Neural crest cell (in vitro differentiated cells): ENCODE results near the gene KCNJ10. TPM values are rescaled to one million over a fixed set of nuclear protein-coding genes. Genes with fewer than 3 reads are reported as not detected.

Experiments
- DNase-seq: peaks from one replicate; pipeline ENCODE4 v3.0.0; 2021; ENCODE audit warnings: low read depth, mixed read lengths, low spot score
- H3K27ac Mint-ChIP-seq: one replicate; pipeline ENCODE4 v1.8.0; 2021; ENCODE audit warnings: mild to moderate bottlenecking, mixed read lengths; ENCODE audit not compliant: unreplicated experiment
- H3K27me3 Mint-ChIP-seq: 2 replicates; pipeline ENCODE4 v1.8.0; 2021; ENCODE audit warnings: low read depth, mild to moderate bottlenecking, mixed read lengths
- H3K36me3 Mint-ChIP-seq: 2 replicates; pipeline ENCODE4 v1.8.0; 2021; ENCODE audit warnings: low read depth, mild to moderate bottlenecking, mixed read lengths
- H3K4me1 Mint-ChIP-seq: 2 replicates; pipeline ENCODE4 v1.8.0; 2021; ENCODE audit warnings: mixed read lengths
- H3K4me3 Mint-ChIP-seq: one replicate; pipeline ENCODE4 v1.8.0; 2021; ENCODE audit warnings: mild to moderate bottlenecking, mixed read lengths
- H3K9me3 Mint-ChIP-seq: 2 replicates; pipeline ENCODE4 v1.8.0; 2021; ENCODE audit warnings: mixed read lengths
- CTCF ChIP-seq: fragments of 200-600 bp; sonication (generic); conservative IDR thresholded peaks from 2 replicates; pipeline ENCODE4 v1.5.0; 2021; ENCODE audit warnings: antibody characterized with exemption, mild to moderate bottlenecking
- total RNA-seq: library from RNA; stranded (reverse); gene quantifications from 2 replicates; pipeline ENCODE4 v1.2.1, GENCODE V29; 2021

The KCNJ10 gene
- total RNA-seq, 1 donor from 2014 or later, result 0.47 TPM

DNA sequence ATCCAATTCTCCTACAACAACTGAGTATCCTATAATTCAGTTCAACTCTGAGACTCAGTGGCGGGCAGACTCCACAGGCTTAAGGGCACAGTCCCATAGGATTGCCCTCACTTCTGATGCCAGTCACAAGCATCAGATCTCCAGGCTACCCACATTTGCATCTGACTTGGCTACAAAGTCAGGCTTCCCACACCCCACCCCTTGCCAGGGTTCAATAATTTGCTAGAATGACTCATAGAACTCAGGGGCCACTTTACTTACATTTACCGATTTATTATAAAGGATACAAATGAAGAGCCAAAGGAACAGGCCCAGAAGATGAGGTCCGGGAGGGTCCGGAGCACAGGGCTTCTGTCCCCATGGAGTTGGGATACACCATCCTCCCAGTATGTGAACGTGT lies 80.0 kb downstream of the KCNJ10 start:
- Mint-ChIP-seq H3K27me3 (peaks cover 39% of the 10 kb centered on the region), H3K4me3 (no peak overlapping the region), H3K9me3 (no peaks in the 10 kb centered on the region), H3K27ac (no peak overlapping the region), H3K4me1 (no peaks in the 10 kb centered on the region), H3K36me3 (no peaks in the 10 kb centered on the region)
- no peak for TF ChIP-seq CTCF
- no peak for DNase-seq

DNA sequence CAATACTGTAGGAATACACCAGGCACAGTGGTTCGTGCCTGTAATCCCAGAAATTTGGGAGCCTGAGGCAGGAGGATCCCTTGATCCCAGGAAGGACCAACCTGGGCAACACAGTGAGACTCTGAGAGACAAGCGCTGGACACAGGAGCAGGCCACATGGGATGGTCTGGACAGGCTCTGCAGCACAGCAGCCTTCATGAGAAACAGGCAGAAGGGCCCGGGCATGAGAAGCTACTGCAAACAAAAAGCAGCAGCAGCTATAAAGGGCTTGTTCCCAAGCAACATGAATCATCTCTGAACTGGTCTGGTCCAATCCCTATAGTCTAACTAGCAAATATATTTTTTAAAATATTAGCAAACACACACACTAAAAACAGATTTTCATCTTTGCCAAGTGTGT lies 80.4 kb downstream of the KCNJ10 start:
- DNase-seq, result no peak
- H3K27me3 Mint-ChIP-seq, result peaks cover 39% of the 10 kb centered on the region
- TF ChIP-seq CTCF, result no peak
- no peaks in the 10 kb centered on the region for H3K4me1 Mint-ChIP-seq
- no peaks in the 10 kb centered on the region for H3K36me3 Mint-ChIP-seq
- H3K27ac Mint-ChIP-seq, result no peak overlapping the region
- H3K9me3 Mint-ChIP-seq, result no peaks in the 10 kb centered on the region
- H3K4me3 Mint-ChIP-seq, result no peak overlapping the region

DNA sequence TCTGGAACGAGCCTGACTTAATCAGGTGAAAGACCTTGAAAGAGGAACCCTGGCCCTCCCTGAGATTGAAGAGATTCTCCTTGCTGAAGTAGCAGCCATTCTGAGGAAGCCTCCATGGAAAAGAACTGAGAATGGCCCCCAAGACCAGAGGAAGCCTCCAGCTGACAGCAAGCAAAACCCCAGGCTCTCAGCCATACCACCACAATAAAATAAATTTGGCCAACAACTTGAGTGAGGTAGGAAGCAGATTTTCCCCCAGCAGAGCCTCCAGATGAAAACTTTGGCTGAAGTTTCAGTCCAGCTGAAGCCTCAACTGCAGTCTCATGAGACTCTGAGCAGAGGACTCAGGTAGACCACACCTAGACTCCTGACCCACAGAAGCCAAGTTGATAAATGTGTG lies 82.0 kb downstream of the KCNJ10 start:
- Mint-ChIP-seq H3K4me1 (no peaks in the 10 kb centered on the region), H3K27ac (no peak overlapping the region), H3K27me3 (peaks cover 45% of the 10 kb centered on the region), H3K9me3 (no peaks in the 10 kb centered on the region), H3K4me3 (no peak overlapping the region), H3K36me3 (no peaks in the 10 kb centered on the region)
- no peak for DNase-seq
- no peak for TF ChIP-seq CTCF

- no peak for DNase-seq
- H3K27ac Mint-ChIP-seq, result no peak overlapping the region
- H3K36me3 Mint-ChIP-seq, result no peaks in the 10 kb centered on the region
- H3K9me3 Mint-ChIP-seq, result no peaks in the 10 kb centered on the region
- no peak overlapping the region for H3K4me3 Mint-ChIP-seq
- no peaks in the 10 kb centered on the region for H3K4me1 Mint-ChIP-seq
- H3K27me3 Mint-ChIP-seq, result peaks cover 42% of the 10 kb centered on the region
- TF ChIP-seq CTCF, result no peak
These were observed 82.8 kb downstream of the KCNJ10 start for GRCh38 chr1:159987186-159987585.

DNA sequence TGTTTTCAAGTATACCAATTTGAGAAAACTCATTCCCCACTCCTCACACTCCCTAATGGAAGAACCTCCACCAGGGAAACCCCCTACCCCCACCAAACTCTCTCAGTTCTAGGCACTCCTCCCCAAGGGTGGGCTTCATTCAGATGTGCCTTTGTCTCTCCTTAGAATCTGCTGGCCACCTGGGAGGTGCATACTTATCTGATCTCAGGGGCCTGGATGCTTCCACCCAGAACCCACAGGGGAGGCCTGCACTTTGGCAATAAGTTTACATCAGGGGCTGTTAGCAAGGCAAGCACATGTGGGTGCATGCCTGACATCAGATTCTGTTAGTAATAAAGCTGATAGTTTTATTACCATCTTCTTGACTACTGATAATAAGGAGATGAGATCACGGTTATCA lies 83.4 kb downstream of the KCNJ10 start:
- H3K36me3 Mint-ChIP-seq, result no peaks in the 10 kb centered on the region
- peaks cover 2% of the 10 kb centered on the region for H3K9me3 Mint-ChIP-seq
- H3K27ac Mint-ChIP-seq, result no peak overlapping the region
- peaks cover 41% of the 10 kb centered on the region for H3K27me3 Mint-ChIP-seq
- DNase-seq, result no peak
- TF ChIP-seq CTCF, result no peak
- no peak overlapping the region for H3K4me3 Mint-ChIP-seq
- H3K4me1 Mint-ChIP-seq, result no peaks in the 10 kb centered on the region

DNA sequence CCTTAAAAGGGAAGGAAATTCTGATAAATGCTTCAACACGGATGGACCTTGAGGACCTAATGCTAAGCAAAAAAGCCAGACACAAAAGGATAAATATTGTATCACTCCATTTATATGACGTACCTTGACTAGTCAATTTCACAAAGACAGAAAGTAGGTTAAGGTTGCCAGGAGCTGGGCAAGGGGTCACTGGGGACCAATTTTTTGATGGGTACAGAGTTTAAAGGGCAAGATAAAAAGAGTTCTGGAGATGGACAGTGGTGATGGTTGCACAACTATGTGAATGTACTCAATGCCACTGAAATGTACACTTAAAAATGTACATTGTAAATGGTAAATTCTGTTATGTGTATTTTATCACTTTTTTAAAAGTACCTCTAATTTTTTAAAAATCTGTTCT lies 83.9 kb downstream of the KCNJ10 start:
- H3K4me3 Mint-ChIP-seq, result no peak overlapping the region
- H3K4me1 Mint-ChIP-seq, result no peaks in the 10 kb centered on the region
- H3K36me3 Mint-ChIP-seq, result no peaks in the 10 kb centered on the region
- peaks cover 37% of the 10 kb centered on the region for H3K27me3 Mint-ChIP-seq
- DNase-seq, result no peak
- no peak overlapping the region for H3K27ac Mint-ChIP-seq
- H3K9me3 Mint-ChIP-seq, result peaks cover 2% of the 10 kb centered on the region
- TF ChIP-seq CTCF, result no peak
